Tibial nerve (tissue), 4 donors: ENCODE data around the gene IWS1. TPM values are rescaled to one million over a fixed set of nuclear protein-coding genes. Genes with fewer than 3 reads are reported as not detected.

Experiments
- DNase-seq, 2 donors: peaks; one replicate each; pipeline ENCODE4 v3.0.0-alpha.2; 2019; ENCODE audit warnings: low spot score in 2 of 2
- H3K27ac ChIP-seq, 4 donors: fragments of 200-600 bp; sonication (generic) in 3 of 4; one replicate each; pipeline ENCODE4 v1.5.1; 2017 to 2019; ENCODE audit warnings: mild to moderate bottlenecking in 1 of 4
- H3K27me3 ChIP-seq, 2 donors: fragments of 200-600 bp; sonication (generic) in 1 of 2; one replicate each; pipeline versions ENCODE4 v1.5.1 to v1.6.0; 2017 to 2019
- H3K36me3 ChIP-seq, 3 donors: fragments of 200-600 bp; sonication (generic); one replicate each; pipeline ENCODE4 v1.5.1; 2018 to 2019
- H3K4me1 ChIP-seq, 4 donors: fragments of 200-600 bp; sonication (generic) in 3 of 4; one replicate each; pipeline ENCODE4 v1.5.1; 2017 to 2019
- H3K4me3 ChIP-seq, 4 donors: fragments of 200-600 bp; sonication (generic) in 3 of 4; one replicate each; pipeline ENCODE4 v1.5.1; 2017 to 2019; ENCODE audit warnings: mild to moderate bottlenecking in 1 of 4, moderate library complexity in 1 of 4
- H3K9me3 ChIP-seq, 4 donors: fragments of 200-600 bp; sonication (generic) in 3 of 4; one replicate each; pipeline ENCODE4 v1.5.1; 2017 to 2019
- EP300 ChIP-seq, 2 donors: sonication (generic); formaldehyde crosslinking; IDR thresholded peaks; one replicate each; pipeline ENCODE4 v1.6.1; 2017; ENCODE audit warnings: antibody characterized with exemption in 2 of 2, mild to moderate bottlenecking in 1 of 2
- POLR2A ChIP-seq, 2 donors: fragments of 450-650 bp; IDR thresholded peaks; one replicate each; pipeline ENCODE4 v1.6.1; 2017; ENCODE audit warnings: antibody characterized with exemption in 2 of 2, mild to moderate bottlenecking in 2 of 2, moderate library complexity in 2 of 2
- WGBS, 2 donors: methylation state at CpG; one replicate each; pipeline ENCODE4 v1.1.5; 2018; 5-methylcytosine and 5-hydroxymethylcytosine counted together
- total RNA-seq, 4 donors: library from RNA; depleted of rRNA; stranded (reverse); fragments of >200 nt; gene quantifications; one replicate each; pipeline ENCODE4 v1.1.0, GENCODE V29; 2016
- TF ChIP-seq, protein P1 (sequence below), 5 experiments: fragments of 200-600 bp in 3 of 5; fragments of 450-650 bp in 2 of 5; sonication (generic) in 3 of 5; IDR thresholded peaks; one replicate each; pipeline ENCODE4 v1.5.1; 2016 to 2019; ENCODE audit warnings: antibody characterized with exemption in 5 of 5, mild to moderate bottlenecking in 3 of 5, moderate library complexity in 2 of 5

IWS1 gene
- total RNA-seq, 4 donors from 2014 or later, result 28.4 to 42.6 (median 39.6) TPM

DNA sequence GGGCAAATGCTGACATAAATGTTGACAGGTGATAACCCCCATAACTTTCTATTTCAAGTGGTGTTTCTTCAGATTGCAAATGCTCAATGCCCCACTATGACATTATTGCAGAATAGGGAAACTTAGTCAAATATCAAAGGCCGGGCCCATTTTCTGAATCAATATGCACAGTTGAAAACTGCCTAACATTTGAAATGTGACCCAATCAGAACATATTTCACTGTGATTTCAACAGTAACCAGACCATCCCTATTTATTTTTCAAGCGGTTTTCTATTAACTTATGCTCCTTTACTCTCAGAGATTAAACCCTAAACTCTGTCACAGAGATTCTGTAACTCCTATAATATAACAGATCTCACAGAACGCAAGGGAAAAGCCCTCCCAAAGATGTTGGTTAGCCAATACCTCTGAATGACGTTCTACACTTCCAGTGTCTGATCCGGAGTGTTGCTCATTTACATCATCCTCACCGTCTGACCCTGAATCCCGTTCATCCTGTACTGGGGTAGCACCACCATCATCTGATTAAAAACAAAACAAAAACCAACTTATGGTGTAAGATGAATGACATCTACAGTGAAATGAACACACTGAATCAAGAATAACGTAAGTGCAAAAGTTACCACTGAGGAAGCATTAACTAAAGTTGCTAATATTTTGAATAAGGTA lies 2.9 kb downstream of the IWS1 start:
- no peak for TF ChIP-seq EP300 (IDR thresholded peaks at IDR 0.05)
- TF ChIP-seq, protein P1, sequence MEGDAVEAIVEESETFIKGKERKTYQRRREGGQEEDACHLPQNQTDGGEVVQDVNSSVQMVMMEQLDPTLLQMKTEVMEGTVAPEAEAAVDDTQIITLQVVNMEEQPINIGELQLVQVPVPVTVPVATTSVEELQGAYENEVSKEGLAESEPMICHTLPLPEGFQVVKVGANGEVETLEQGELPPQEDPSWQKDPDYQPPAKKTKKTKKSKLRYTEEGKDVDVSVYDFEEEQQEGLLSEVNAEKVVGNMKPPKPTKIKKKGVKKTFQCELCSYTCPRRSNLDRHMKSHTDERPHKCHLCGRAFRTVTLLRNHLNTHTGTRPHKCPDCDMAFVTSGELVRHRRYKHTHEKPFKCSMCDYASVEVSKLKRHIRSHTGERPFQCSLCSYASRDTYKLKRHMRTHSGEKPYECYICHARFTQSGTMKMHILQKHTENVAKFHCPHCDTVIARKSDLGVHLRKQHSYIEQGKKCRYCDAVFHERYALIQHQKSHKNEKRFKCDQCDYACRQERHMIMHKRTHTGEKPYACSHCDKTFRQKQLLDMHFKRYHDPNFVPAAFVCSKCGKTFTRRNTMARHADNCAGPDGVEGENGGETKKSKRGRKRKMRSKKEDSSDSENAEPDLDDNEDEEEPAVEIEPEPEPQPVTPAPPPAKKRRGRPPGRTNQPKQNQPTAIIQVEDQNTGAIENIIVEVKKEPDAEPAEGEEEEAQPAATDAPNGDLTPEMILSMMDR (IDR thresholded peaks at IDR 0.05), result no peak
- no peak for TF ChIP-seq POLR2A (IDR thresholded peaks at IDR 0.05)
- Histone ChIP-seq H3K4me1 (peaks cover 0 to 29% (median 17%) of the 10 kb centered on the region in 4 donors), H3K27me3 (no peaks in the 10 kb centered on the region), H3K36me3 (peaks cover 0 to 24% (median 4%) of the 10 kb centered on the region in 3 donors), H3K9me3 (no peaks in the 10 kb centered on the region), H3K4me3 (no peak overlapping the region), H3K27ac (no peak overlapping the region)
- no peak for DNase-seq
- 74 to 75% methylated on average over 8 of the region's 8 CpGs for WGBS, 2 donors

DNA sequence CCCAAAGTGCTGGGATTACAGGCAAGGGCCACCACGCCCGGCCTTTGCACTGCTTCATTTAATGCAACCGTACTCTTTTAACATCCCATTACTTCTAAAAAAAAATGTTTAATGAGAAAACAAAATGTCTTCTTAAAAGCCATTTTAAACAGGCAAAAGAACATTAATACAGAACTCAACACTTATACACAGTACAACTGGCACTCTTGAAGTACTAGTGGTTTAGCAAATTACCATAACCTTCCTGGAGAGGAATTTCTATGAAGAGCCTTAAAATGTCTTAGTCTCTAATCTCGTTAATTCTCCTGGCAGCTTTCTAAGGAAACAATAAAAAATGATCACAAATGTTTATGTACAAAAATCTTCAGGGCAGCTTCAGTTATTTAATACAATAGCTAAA lies 5.9 kb downstream of the IWS1 start:
- no peak overlapping the region for H3K4me3 ChIP-seq
- TF ChIP-seq POLR2A (IDR thresholded peaks at IDR 0.05) (no peak), EP300 (IDR thresholded peaks at IDR 0.05) (no peak)
- TF ChIP-seq, protein P1 (IDR thresholded peaks at IDR 0.05), result no peak
- H3K36me3 ChIP-seq, result peaks cover 0 to 36% (median 4%) of the 10 kb centered on the region in 3 donors
- H3K27ac ChIP-seq, result no peak overlapping the region
- 90 to 94% methylated on average over 4 of the region's 4 CpGs for WGBS, 2 donors
- DNase-seq, result no peak
- H3K27me3 ChIP-seq, result no peaks in the 10 kb centered on the region
- peaks cover 0 to 33% (median 20%) of the 10 kb centered on the region in 4 donors for H3K4me1 ChIP-seq
- no peaks in the 10 kb centered on the region for H3K9me3 ChIP-seq

GRCh38 chr2:127517465-127517864 lies 8.8 kb downstream of the IWS1 start:
- 91 to 94% methylated on average over 2 of the region's 2 CpGs for WGBS, 2 donors
- no peak overlapping the region for H3K4me3 ChIP-seq
- H3K36me3 ChIP-seq, result peaks cover 0 to 37% (median 2%) of the 10 kb centered on the region in 3 donors
- H3K4me1 ChIP-seq, result peaks cover 0 to 25% (median 9%) of the 10 kb centered on the region in 4 donors
- no peak for DNase-seq
- no peaks in the 10 kb centered on the region for H3K27me3 ChIP-seq
- H3K27ac ChIP-seq, result no peak overlapping the region
- TF ChIP-seq EP300 (IDR thresholded peaks at IDR 0.05), result no peak
- no peak for TF ChIP-seq POLR2A (IDR thresholded peaks at IDR 0.05)
- TF ChIP-seq, protein P1 (IDR thresholded peaks at IDR 0.05), result no peak
- no peaks in the 10 kb centered on the region for H3K9me3 ChIP-seq

- no peak overlapping the region for H3K4me3 ChIP-seq
- H3K4me1 ChIP-seq, result peaks cover 0 to 25% (median 9%) of the 10 kb centered on the region in 4 donors
- 76 to 77% methylated on average over 14 of the region's 14 CpGs for WGBS, 2 donors
- H3K27ac ChIP-seq, result peak overlapping the region in 2 of 4 donors; percentile 56 to 66
- DNase-seq, result peak in 1 of 2 donors; percentile 15
- no peaks in the 10 kb centered on the region for H3K27me3 ChIP-seq
- peaks cover 0 to 28% (median 2%) of the 10 kb centered on the region in 3 donors for H3K36me3 ChIP-seq
- no peaks in the 10 kb centered on the region for H3K9me3 ChIP-seq
- TF ChIP-seq EP300 (IDR thresholded peaks at IDR 0.05), result no peak
- no peak for TF ChIP-seq POLR2A (IDR thresholded peaks at IDR 0.05)
- TF ChIP-seq, protein P1 (IDR thresholded peaks at IDR 0.05), result no peak
Observed at GRCh38 chr2:127516041-127516762, 10.1 kb downstream of the IWS1 start.

DNA sequence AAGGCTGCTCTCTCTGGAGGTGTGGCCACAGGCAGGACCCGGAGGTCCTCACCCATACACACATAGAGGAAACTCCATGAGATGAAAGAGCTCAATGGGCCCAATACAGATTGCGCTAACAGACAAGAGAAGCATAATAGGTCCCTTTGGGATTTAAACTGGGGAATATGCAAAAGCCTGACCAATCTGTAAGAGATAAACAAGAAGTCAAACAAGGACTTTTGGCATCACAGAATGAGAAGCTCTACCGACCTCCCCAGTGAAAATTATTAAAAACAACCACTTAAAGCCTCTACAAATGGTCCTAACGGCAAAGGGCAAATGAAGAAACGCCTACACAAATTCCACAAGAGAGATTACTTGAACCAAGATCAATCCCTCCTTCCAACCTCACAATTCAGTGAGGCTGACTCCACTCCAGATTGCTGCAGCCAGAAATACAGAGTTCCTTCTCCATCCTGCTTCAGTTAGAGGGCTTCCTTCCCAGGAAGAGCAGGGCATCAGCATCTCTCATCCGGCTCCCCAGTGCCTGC lies 10.8 kb downstream of the IWS1 start:
- no peaks in the 10 kb centered on the region for H3K27me3 ChIP-seq
- no peak for DNase-seq
- H3K27ac ChIP-seq, result peak overlapping the region in 2 of 4 donors; percentile 56 to 66
- no peaks in the 10 kb centered on the region for H3K9me3 ChIP-seq
- peaks cover 0 to 25% (median 2%) of the 10 kb centered on the region in 3 donors for H3K36me3 ChIP-seq
- 33 to 44% methylated on average over 6 of the region's 6 CpGs for WGBS, 2 donors
- TF ChIP-seq POLR2A (IDR thresholded peaks at IDR 0.05) (no peak), EP300 (IDR thresholded peaks at IDR 0.05) (no peak)
- TF ChIP-seq, protein P1 (IDR thresholded peaks at IDR 0.05), result no peak
- H3K4me3 ChIP-seq, result no peak overlapping the region
- peaks cover 0 to 25% (median 9%) of the 10 kb centered on the region in 4 donors for H3K4me1 ChIP-seq
